WTC11 (cell line): ENCODE measurements around the gene RAB24.

Source experiments
- CBFB ChIP-seq: sonication (generic); formaldehyde crosslinking; IDR thresholded peaks from 2 replicates; pipeline ENCODE4 v1.8.1; 2022; ENCODE audit warnings: mild to moderate bottlenecking, low read depth, missing genetic modification reagents
- CTCF ChIP-seq: fragments of 200-600 bp; IDR thresholded peaks from 2 replicates; pipeline ENCODE4 v1.8.0; 2022; ENCODE audit warnings: antibody characterized with exemption
- USF1 ChIP-seq: sonication (generic); formaldehyde crosslinking; IDR thresholded peaks from 2 replicates; pipeline ENCODE4 v1.8.0; 2022; ENCODE audit warnings: mild to moderate bottlenecking, missing genetic modification reagents
- TF ChIP-seq, protein P1 (sequence below): sonication (generic); formaldehyde crosslinking; IDR thresholded peaks from 2 replicates; pipeline ENCODE4 v1.8.1; 2022; ENCODE audit warnings: missing genetic modification reagents, borderline replicate concordance

DNA sequence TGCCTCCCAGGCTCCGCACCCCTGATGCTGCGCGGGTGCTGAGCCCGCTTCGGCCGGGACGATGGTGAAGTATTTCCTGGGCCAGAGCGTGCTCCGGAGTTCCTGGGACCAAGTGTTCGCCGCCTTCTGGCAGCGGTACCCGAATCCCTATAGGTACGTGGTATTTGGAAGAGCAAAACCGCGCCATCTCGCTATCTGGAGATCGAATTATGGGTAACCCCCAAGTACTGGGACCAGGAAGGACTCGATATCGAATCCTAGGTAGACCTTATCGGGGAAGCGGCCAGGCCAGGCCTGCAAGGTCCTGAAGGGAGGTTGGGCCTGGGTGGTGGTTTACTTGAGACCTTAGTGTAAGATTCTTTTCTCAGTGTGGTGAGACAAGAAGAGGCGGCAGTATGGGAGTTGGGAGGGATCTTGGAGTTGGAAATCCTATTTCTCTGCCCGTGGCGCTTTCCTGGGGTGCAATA lies 439 bp upstream of the RAB24 start:
- no peak for TF ChIP-seq CTCF
- TF ChIP-seq, protein P1, sequence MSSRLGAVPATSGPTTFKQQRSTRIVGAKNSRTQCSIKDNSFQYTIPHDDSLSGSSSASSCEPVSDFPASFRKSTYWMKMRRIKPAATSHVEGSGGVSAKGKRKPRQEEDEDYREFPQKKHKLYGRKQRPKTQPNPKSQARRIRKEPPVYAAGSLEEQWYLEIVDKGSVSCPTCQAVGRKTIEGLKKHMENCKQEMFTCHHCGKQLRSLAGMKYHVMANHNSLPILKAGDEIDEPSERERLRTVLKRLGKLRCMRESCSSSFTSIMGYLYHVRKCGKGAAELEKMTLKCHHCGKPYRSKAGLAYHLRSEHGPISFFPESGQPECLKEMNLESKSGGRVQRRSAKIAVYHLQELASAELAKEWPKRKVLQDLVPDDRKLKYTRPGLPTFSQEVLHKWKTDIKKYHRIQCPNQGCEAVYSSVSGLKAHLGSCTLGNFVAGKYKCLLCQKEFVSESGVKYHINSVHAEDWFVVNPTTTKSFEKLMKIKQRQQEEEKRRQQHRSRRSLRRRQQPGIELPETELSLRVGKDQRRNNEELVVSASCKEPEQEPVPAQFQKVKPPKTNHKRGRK (CRISPR knock-in tag): no peak
- no peak for TF ChIP-seq CBFB (CRISPR knock-in tag)
- no peak for TF ChIP-seq USF1 (CRISPR knock-in tag)
